HG02588 (cell line): ENCODE results near the gene APOD.
"Not testable (repeated sequence)": the region's sequence is repeated elsewhere in the genome, so short reads cannot be mapped to it uniquely, and the experiment has no call there.

Experiments used
- ATAC-seq: cut with Tn5 transposase; IDR thresholded peaks from one replicate; pipeline ENCODE4 v1.9.1; 2021; ENCODE audit warnings: mild to moderate bottlenecking, moderate library complexity; ENCODE audit not compliant: unreplicated experiment

APOD gene

GRCh38 chr3:195583831-195584542 lies at the start of gene APOD:
TSS of gene APOD (minus strand) at chr3:195583940. CDS start at chr3:195579461, 4,479 bp downstream.
- ATAC-seq, result no peak

DNA sequence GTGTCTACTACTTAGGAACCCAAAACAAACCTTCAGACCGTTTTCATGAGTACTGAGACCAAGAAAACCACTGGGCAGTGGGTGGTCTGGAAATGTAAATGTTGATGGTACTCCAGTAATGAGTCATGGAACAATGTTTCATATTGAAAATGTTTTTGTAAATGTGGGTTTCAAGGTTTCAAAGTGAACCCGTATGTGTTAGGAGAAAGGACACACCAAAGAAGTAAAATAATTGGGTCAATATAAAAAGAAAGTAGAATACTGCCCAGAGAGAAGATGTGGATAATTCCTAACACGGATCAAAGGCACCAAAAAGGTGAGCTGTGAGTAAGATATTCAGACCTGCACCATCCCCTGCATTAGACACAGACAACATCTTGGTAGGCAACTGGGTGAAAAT lies 49.6 kb upstream of the APOD start:
- not testable (repeated sequence) for ATAC-seq

GRCh38 chr3:195632501-195633185 lies 48.9 kb upstream of the APOD start:
- ATAC-seq, result not testable (repeated sequence)

DNA sequence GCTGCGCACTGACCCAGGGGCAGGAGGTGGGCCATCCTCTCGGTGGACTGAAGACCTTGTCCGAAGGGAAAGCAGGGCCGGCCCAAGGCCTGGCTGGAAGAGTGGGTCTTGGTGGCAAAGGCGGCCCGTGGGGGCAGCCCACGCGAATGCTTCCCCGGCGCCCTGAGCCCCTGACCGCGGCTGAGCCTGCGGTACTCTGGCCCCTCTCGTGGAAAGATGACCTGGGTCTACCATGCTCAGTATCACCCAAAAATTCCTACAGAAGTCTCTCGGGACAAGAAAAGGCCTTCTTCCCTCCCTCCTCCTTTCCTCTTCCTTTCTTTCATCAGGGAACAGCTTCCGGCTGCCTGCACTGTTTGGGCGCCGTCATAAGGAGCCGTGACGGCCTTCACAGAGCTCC lies 48.3 kb upstream of the APOD start:
- not testable (repeated sequence) for ATAC-seq

DNA sequence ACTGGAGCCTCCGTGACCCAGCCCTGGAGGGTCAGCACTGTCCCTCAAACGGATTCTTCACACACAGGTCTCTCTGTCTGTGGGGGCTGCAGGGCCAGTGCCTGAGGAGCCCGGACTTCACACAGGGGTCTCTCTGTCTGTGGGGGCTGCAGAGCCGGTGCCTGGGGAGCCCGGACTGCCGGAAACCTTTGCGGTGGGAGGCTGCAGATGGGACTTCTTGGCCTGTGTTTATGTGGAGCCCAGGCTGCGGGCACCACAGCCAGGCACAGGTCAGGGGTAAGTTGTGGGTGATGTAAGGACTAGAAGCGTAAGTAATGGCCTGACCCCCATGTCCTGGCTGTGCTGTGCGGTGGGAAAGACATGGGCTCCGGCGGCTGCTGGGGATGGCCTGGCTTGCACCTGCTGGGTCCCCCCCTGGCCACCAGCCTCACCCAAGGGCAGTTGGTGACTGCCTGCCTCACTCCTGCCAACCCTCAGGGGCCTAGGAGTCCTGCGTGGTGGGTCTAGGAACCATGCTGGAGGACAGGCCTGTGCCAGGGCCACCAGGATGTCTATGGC lies 47.3 kb upstream of the APOD start:
- ATAC-seq, result not testable (repeated sequence)

GRCh38 chr3:195630086-195630917 lies 46.6 kb upstream of the APOD start:
- ATAC-seq, result not testable (repeated sequence)

DNA sequence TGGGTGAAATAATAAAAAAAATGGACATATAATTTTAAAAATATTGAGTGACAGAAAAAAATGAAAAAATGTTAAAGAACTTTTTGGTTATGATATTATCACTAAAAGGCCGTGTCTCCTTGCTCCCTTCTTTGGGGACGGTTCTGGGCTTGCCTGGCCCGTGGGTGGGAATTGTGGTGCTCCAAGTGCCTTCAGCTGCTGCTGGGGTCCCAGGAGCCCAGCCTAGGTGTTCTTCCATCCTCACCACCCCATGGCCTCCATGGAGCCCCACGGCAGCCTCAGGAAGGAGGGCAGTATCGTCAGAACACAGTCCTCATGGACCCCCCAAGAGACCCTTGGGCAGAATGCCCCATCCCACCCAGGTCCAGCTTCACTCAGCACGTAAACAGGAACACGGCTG lies 45.9 kb upstream of the APOD start:
- ATAC-seq, result not testable (repeated sequence)

DNA sequence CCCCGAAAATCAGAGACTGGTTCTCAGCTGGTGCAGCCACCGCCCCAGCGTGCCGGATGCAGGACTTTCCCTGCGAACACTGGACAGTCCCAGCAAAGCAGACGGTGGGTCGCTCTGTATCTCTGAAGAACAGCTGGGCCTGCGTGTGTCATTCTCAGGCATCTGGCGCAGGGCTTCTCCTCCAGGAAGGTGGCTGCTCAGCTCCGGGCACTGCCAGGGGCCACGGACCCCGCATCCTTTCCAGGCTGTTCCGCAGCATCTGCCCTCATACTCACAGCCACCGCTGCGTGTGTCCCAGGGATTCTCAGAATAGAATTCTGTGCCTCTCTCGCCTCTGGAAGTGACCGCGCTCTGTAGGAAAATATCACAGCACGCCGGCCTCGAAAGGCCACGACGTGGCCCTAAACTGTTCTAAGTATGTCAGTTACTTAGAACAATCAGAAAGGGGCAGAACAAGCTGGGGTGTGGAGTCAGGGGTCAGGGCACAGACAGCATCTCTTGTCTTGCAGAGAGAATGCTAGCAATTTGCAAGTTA lies 44.7 kb upstream of the APOD start:
- not testable (repeated sequence) for ATAC-seq

- ATAC-seq, result not testable (repeated sequence)
These were observed 44.0 kb upstream of the APOD start for GRCh38 chr3:195627515-195628385.

GRCh38 chr3:195624603-195625560 lies 41.1 kb upstream of the APOD start:
- ATAC-seq, result peak; percentile 74

- peak; percentile 5 for ATAC-seq
These were observed 40.4 kb upstream of the APOD start for GRCh38 chr3:195624171-195624570.

GRCh38 chr3:195623217-195623965 lies 39.7 kb upstream of the APOD start:
- not testable (repeated sequence) for ATAC-seq

DNA sequence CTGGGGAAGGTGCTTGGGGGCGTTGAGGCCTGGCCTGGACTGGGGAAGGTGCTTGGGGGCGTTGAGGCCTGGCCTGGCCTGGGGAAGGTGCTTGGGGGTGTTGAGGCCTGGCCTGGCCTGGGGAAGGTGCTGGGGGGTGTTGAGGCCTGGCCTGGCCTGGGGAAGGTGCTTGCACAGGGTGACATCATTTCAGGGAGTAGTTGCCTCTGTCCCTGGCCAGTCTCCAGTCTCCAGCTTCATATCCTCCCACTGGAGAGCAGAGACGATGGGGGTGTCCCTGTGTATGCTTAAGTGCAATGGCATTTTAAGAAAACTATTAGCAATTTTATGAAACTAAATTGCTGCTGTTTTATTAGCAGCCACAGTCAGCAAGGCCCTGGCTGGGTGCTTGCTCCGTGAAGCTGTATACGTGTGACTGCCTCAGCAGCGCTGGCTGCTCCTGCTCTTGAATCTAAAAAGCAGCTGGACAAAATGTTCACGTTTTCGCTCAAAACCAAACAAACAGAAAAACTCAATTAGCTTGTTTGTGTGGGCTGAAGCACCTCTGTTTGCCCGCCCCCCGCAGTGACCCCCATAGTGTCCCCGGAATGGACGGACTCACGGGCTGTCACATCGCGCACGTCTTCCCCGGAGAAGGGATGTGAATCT lies 38.9 kb upstream of the APOD start:
- ATAC-seq, result not testable (repeated sequence)

DNA sequence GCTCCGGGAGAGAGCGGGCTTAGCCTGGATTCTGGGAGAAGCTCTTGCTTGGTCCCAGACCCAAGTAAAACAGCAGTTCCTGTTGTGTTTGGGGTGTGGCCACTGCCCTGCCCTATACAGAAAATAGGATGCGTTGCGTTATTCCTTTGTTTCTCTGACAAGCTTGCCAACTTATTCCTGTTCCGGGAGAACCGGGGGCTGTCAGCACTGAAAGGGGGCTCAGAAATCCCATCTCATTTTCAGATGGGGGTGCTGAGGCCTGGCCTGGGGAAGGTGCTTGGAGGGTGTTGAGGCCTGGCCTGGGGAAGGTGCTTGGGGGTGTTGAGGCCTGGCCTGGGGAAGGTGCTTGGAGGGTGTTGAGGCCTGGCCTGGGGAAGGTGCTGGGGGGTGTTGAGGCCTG lies 38.3 kb upstream of the APOD start:
- ATAC-seq, result not testable (repeated sequence)

DNA sequence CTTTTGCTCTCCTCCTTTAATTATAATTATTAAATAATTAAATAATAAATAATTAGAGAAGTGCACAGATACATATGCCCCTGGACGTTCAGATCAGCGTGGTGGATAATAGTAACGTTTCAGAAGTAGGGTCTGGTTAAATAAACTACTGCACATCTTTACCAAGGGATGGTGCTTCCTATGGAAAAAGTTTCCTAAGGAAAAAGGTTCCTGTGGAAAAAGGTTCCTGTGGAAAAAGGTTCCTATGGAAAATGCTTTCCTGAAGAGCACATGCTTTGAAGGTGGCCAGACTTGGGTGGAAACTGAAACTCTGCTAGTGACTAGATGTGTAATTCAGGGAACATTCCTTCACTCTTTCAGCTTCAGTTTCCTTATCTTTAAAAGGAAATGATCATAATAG lies 37.4 kb upstream of the APOD start:
- not testable (repeated sequence) for ATAC-seq

- not testable (repeated sequence) for ATAC-seq
These were observed 36.7 kb upstream of the APOD start for GRCh38 chr3:195620476-195620875.

GRCh38 chr3:195619591-195620369 lies 36.0 kb upstream of the APOD start:
- not testable (repeated sequence) for ATAC-seq
